ENCODE data around the gene HM13. TPM values are rescaled to one million over a fixed set of nuclear protein-coding genes. Genes with fewer than 3 reads are reported as not detected.
A peak's percentile ranks its signal among the peaks of the same experiment; 100 is the strongest.

The HM13 gene
- total and polyA plus RNA-seq, 2 of the 13 experiments (the other 11 are each of a cell fraction or from before 2014, with no cell fraction given) = 118 to 243 TPM

DNA sequence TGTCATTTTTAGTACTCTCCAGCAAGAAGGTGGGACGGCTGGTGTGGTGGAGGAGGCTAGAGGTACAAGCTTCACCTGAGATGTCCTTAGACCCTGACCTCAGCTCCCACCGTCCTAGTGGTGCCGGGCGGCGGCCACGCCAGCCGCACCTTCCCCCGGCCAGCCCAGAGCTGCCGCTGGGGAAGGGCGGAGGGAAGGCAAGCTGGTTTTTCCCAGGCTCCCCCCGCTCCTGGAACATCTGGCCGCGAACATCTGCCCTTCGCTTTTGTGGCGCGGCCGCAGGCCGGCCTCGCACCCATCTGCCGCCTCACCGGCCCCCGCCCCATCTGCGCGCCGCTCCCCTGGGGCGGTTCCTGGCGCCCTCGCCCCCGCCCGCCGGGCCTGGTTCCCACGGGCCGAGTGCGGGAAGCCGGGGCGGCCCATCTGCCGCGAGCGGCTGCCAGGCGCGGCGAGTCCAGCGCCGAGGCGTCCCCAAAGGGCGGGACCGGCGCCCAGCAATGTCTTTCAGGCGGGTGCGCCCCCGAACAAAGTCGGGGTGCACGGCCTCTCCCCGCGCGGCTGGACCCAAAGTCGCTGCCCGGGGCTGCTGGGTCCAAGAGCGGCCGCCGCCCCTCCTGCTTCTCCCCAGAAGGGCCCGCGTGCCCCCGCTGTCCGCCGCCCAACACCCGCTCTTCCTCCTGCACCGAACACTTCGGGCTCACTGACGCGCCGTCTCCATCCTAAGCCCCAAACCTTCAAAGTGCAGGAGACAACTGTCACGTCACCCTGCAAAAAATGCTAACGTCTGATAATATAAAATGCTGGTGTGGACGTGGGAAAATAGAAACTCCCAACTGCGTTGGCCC lies 73.5 kb downstream of the HM13 start (continued):
- TF ChIP-seq ZNF430 (CRISPR knock-in tag; IDR thresholded peaks at IDR 0.05) (peak; percentile 9; the same call in 1 of the 2 replicates), ZNF839 (CRISPR knock-in tag; IDR thresholded peaks at IDR 0.05; ENCODE audit: borderline replicate concordance) (0 out of 2 replicates have a peak, but pooled peaks have one; percentile 55), MZF1 (CRISPR knock-in tag; IDR thresholded peaks at IDR 0.05; ENCODE audit: borderline replicate concordance) (no peak), ZNF781 (CRISPR knock-in tag; IDR thresholded peaks at IDR 0.05; ENCODE audit: borderline replicate concordance, not compliant biosample characterization) (no peak), ZNF275 (CRISPR knock-in tag; IDR thresholded peaks at IDR 0.05; ENCODE audit: borderline replicate concordance) (no peak), ZBTB4 (CRISPR knock-in tag; IDR thresholded peaks at IDR 0.05; ENCODE audit: borderline replicate concordance) (no peak), SRY (CRISPR knock-in tag; IDR thresholded peaks at IDR 0.05) (peak; percentile 46; the same call in 1 of the 2 replicates), ASH2L (IDR thresholded peaks at IDR 0.05; ENCODE audit: insufficient read length, low read depth, low read length) (peak; percentile 73), TRIM24 (CRISPR knock-in tag; IDR thresholded peaks at IDR 0.05) (no peak), ZNF816 (CRISPR knock-in tag; IDR thresholded peaks at IDR 0.05; ENCODE audit: borderline replicate concordance) (no peak), ZNF777 (CRISPR knock-in tag; IDR thresholded peaks at IDR 0.05) (peak; percentile 80), NR2C2 (CRISPR knock-in tag; IDR thresholded peaks at IDR 0.05; ENCODE audit: borderline replicate concordance) (no peak; the same call in 1 of the 2 replicates), MAF1 (CRISPR knock-in tag; IDR thresholded peaks at IDR 0.05; ENCODE audit: borderline replicate concordance) (no peak), HMG20B (CRISPR knock-in tag; conservative IDR thresholded peaks at IDR 0.05) (peak; percentile 41; the same call in 1 of the 2 replicates), ZNF350 (CRISPR knock-in tag; IDR thresholded peaks at IDR 0.05; ENCODE audit: borderline replicate concordance, low read depth) (peak; percentile 14; the same call in 1 of the 2 replicates), GTF3A (CRISPR knock-in tag; conservative IDR thresholded peaks at IDR 0.05) (no peak), TEAD2 (CRISPR knock-in tag; IDR thresholded peaks at IDR 0.05) (no peak), ATAD3A (CRISPR knock-in tag; IDR thresholded peaks at IDR 0.05) (no peak), IKZF1 (IDR thresholded peaks at IDR 0.05) (no peak), JUNB (CRISPR knock-in tag; IDR thresholded peaks at IDR 0.05; ENCODE audit: borderline replicate concordance) (no peak), TP53 (CRISPR knock-in tag; conservative IDR thresholded peaks at IDR 0.05) (0 out of 2 replicates have a peak, but pooled peaks have one; percentile 42), ZNF3 (CRISPR knock-in tag; IDR thresholded peaks at IDR 0.05) (no peak), CAMTA2 (CRISPR knock-in tag; IDR thresholded peaks at IDR 0.05; ENCODE audit: borderline replicate concordance) (0 out of 2 replicates have a peak, but pooled peaks have one; percentile 8), SMARCC2 (IDR thresholded peaks at IDR 0.05) (no peak)
- TF ChIP-seq, protein P1, sequence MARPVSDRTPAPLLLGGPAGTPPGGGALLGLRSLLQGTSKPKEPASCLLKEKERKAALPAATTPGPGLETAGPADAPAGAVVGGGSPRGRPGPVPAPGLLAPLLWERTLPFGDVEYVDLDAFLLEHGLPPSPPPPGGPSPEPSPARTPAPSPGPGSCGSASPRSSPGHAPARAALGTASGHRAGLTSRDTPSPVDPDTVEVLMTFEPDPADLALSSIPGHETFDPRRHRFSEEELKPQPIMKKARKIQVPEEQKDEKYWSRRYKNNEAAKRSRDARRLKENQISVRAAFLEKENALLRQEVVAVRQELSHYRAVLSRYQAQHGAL (CRISPR knock-in tag; IDR thresholded peaks at IDR 0.05; ENCODE audit: not compliant biosample characterization) = no peak

All from HepG2 (cell line).